VCaP (cell line): ENCODE measurements around the gene OR2T8.

Experiments
- H3K27ac ChIP-seq: fragments of 450-650 bp; 2 replicates; pipeline ENCODE4 v1.5.1; 2017
- TF ChIP-seq, protein P1 (sequence below): fragments of 450-650 bp; conservative IDR thresholded peaks from 2 replicates; pipeline ENCODE4 v1.5.1; 2017; ENCODE audit warnings: mild to moderate bottlenecking, moderate library complexity

The OR2T8 gene

GRCh38 chr1:247919952-247920351, at the start of gene OR2T8:
Gene OR2T8 (plus strand): TSS chr1:247920252. CDS start chr1:247921018, 766 bp downstream.
- TF ChIP-seq, protein P1, sequence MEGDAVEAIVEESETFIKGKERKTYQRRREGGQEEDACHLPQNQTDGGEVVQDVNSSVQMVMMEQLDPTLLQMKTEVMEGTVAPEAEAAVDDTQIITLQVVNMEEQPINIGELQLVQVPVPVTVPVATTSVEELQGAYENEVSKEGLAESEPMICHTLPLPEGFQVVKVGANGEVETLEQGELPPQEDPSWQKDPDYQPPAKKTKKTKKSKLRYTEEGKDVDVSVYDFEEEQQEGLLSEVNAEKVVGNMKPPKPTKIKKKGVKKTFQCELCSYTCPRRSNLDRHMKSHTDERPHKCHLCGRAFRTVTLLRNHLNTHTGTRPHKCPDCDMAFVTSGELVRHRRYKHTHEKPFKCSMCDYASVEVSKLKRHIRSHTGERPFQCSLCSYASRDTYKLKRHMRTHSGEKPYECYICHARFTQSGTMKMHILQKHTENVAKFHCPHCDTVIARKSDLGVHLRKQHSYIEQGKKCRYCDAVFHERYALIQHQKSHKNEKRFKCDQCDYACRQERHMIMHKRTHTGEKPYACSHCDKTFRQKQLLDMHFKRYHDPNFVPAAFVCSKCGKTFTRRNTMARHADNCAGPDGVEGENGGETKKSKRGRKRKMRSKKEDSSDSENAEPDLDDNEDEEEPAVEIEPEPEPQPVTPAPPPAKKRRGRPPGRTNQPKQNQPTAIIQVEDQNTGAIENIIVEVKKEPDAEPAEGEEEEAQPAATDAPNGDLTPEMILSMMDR, result no peak
- H3K27ac ChIP-seq, result no peak within 1 kb of the TSS

DNA sequence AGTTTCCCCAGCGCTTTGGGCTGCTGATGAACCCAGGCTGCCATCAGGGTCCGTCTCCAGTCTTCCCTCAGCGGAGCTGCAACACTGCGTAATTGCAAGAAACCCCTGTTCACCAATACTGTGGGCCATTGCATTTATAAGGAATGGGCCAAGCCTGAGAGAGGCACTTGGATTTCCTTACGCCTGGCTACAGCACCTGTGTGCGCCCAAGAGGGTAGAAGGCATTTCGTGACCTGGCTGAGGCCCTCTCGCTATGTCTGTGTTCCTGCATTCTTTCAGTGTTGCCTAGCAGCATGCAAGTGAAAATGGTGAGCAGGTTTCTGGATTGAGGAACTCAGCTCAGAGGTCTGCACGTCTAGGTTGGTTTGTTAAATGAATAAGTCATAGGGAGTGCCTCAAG, 36.7 kb upstream of the OR2T8 start:
- H3K27ac ChIP-seq, result no peak overlapping the region
- TF ChIP-seq, protein P1, result no peak

GRCh38 chr1:247884797-247885413, 35.1 kb upstream of the OR2T8 start:
- TF ChIP-seq, protein P1, result no peak
- H3K27ac ChIP-seq, result no peak overlapping the region

GRCh38 chr1:247895163-247895637, 24.9 kb upstream of the OR2T8 start, which contains the start of gene OR2W3:
Gene OR2W3 (plus strand): TSS chr1:247895587. CDS start chr1:247895587, 0 bp downstream.
- no peak within 1 kb of the TSS for H3K27ac ChIP-seq
- TF ChIP-seq, protein P1, result no peak

- H3K27ac ChIP-seq, result no peak overlapping the region
- TF ChIP-seq, protein P1, result no peak
Measured at GRCh38 chr1:247895976-247896375, 24.1 kb upstream of the OR2T8 start.

DNA sequence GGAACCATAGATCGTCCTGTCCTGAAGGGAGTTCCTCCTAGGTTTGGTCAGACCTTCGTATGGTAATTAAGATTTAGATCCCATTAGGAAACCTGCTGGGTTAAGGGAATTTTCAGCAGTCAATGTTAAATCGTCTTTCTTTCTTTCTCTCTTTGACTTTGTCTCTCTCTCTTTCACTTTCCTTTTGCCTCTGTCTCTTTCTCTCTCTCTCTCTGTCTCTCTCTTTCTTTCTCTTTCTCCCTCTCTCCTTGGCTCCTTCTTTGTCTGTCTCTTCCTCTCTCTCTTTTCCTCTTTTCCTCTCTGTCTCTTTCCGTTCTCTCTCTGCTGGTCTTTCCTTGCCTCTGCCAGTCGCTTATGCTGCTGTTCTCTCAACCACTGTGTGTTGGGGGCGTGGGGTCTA, 15.9 kb upstream of the OR2T8 start:
- TF ChIP-seq, protein P1, result no peak
- H3K27ac ChIP-seq, result no peak overlapping the region

- TF ChIP-seq, protein P1, result no peak
- no peak overlapping the region for H3K27ac ChIP-seq
Measured at GRCh38 chr1:247905181-247905580, 14.9 kb upstream of the OR2T8 start.
